22Rv1 (cell line): ENCODE results near the gene ENPP3.

Experiments
- H3K27ac ChIP-seq: fragments of 450-650 bp; 2 replicates; pipeline ENCODE4 v1.5.1; 2017
- ZFX ChIP-seq: fragments of 450-650 bp; IDR thresholded peaks from 2 replicates; pipeline ENCODE4 v1.6.1; 2017; ENCODE audit warnings: antibody characterized with exemption, borderline replicate concordance
- TF ChIP-seq, protein P1 (sequence below): fragments of 450-650 bp; IDR thresholded peaks from 2 replicates; pipeline ENCODE4 v1.5.1; 2017; ENCODE audit warnings: mild to moderate bottlenecking

Gene ENPP3

DNA sequence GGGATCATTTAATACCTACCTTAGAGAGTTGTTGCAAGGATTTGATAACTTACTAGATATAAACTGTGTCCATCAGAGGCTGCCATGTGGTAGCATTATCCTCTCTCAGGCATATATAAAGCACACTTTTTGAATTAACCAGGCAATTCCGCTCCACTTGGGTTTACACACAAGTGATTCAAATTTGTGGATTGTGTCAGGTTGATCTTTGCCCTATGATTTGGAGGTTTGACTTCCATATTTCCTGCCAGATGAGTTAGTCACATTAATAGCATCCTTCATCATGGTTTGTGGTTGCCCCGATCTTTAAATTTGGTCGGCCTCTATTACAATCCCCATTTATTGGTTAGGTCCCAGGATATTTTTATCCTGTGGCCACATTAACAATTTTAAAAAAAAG lies 118.5 kb downstream of the ENPP3 start:
- no peak overlapping the region for H3K27ac ChIP-seq
- TF ChIP-seq, protein P1, sequence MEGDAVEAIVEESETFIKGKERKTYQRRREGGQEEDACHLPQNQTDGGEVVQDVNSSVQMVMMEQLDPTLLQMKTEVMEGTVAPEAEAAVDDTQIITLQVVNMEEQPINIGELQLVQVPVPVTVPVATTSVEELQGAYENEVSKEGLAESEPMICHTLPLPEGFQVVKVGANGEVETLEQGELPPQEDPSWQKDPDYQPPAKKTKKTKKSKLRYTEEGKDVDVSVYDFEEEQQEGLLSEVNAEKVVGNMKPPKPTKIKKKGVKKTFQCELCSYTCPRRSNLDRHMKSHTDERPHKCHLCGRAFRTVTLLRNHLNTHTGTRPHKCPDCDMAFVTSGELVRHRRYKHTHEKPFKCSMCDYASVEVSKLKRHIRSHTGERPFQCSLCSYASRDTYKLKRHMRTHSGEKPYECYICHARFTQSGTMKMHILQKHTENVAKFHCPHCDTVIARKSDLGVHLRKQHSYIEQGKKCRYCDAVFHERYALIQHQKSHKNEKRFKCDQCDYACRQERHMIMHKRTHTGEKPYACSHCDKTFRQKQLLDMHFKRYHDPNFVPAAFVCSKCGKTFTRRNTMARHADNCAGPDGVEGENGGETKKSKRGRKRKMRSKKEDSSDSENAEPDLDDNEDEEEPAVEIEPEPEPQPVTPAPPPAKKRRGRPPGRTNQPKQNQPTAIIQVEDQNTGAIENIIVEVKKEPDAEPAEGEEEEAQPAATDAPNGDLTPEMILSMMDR = no peak
- no peak for TF ChIP-seq ZFX

DNA sequence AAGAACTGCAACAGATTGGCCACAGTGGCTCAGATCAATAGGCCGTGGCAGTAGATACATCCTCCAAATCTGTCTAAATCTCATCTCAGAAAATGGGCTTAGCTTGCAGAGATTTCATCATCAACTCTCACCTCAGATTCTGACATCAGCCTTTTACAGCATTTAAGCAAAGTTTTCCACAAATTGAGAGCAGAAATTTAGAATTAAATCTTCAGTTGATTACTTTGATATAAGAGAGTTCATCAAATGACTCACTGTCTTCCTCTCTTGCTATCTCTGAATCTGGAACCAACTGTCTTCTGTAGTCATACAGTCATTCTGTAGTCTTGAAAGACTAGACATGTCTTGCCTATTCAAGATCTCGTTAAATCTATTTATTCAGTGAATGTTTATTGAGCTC lies 118.9 kb downstream of the ENPP3 start:
- no peak overlapping the region for H3K27ac ChIP-seq
- TF ChIP-seq, protein P1 = no peak
- TF ChIP-seq ZFX = no peak

DNA sequence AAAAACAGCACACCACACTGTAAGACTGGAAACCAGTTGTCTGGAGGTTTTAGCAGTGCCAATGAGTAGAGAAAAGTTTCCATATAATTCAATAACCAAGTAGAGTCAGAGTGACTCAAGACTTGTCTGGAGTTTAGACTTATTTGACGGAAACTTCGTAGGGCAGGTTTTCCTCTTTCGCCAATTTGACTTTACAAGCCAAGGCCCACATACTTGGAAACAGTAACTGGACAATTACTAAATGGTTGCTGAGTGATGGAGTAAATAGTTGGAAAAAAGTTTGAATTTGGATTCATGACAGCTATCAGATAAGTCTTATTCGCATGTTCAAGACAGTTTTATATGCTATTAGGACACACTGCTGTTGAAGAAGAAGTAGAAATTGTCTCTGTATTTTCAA lies 121.8 kb downstream of the ENPP3 start:
- TF ChIP-seq, protein P1 = no peak
- no peak for TF ChIP-seq ZFX
- no peak overlapping the region for H3K27ac ChIP-seq

DNA sequence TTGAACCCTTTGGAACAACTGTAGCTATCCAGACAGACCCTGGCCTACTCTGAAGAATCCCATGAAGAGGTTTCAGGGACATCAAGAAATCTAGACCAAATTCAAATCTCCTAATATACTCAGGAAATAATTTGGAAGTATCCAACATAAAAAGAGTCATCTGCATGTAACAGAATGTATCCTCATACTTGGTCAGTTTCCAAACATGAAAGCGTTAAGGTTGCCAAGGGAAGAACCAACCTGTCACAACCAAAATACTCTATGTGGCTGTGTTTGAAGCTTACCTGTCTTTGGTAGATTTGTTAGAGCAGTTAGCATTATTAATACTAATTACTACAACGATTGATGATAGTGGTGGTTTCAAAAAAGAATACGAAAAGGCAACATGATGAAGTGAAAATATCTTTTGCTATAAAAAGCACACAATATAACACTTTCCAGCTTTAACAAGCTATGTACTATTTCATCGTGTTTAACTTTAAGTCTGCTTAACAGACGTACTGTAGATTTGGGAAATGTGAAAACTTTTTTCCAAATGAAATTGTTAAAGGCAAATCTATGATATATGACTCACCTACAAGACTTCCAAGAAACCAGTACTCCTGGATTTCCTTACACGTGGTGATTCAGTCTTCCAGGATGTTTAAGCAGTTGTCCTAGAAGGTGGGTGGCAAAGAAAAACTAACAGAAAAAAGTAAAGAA lies 124.1 kb downstream of the ENPP3 start:
- no peak overlapping the region for H3K27ac ChIP-seq
- TF ChIP-seq, protein P1 = no peak
- TF ChIP-seq ZFX = no peak

DNA sequence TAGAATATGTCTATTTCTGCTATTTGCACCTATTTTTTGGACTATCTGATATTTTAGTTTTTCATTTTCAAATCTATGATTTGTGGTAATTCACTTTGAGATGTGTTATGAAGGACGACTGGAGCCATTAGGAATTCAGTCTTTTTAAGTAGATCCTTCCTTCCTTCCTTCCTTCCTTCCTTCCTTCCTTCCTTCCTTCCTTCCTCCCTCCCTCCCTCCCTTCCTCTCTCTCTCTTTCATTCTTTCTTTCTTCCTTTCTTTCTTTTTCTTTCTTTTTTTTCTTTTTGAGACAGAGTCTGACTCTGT lies 124.6 kb downstream of the ENPP3 start:
- no peak overlapping the region for H3K27ac ChIP-seq
- TF ChIP-seq, protein P1 = no peak
- TF ChIP-seq ZFX = no peak

DNA sequence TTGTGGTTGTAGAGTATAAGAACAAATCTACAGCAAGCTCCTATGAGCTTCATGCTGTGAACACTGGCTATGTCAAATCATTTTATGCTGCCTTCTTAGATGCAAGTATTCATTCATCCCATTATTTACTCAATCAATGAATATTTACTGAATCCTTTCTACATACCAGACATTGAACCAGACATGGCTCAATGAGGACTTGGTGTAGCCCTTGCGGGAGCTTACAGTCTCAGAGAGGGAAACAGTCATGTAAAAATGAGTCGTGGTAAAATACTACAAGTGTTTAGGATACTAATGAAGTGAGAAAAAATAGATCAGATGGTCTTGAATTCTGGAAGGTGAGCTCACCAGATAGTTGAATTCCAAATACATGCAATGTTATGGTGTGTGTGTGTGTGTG lies 125.9 kb downstream of the ENPP3 start:
- H3K27ac ChIP-seq = no peak overlapping the region
- TF ChIP-seq, protein P1 = no peak
- no peak for TF ChIP-seq ZFX

DNA sequence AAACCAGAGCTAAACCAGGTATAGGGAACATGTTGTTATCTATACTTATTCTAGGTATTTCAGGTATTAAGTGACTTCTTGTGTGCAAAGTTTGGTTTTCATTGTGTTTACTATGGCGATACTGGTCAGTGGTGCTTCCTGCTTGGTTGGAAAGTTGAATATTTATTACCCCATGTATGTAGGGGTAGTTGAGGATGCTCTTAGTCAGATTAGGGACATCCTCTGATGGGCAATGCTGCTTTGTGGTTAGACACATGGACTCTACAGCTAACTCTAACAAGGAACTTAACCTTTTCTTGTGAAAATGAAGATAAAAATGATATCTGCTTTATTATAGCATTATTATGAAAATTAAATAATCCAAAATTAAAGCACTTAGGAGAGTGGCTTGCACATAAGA lies 126.6 kb downstream of the ENPP3 start:
- no peak overlapping the region for H3K27ac ChIP-seq
- TF ChIP-seq ZFX = no peak
- TF ChIP-seq, protein P1 = no peak
